ENCODE results near the gene ALK.

DNA sequence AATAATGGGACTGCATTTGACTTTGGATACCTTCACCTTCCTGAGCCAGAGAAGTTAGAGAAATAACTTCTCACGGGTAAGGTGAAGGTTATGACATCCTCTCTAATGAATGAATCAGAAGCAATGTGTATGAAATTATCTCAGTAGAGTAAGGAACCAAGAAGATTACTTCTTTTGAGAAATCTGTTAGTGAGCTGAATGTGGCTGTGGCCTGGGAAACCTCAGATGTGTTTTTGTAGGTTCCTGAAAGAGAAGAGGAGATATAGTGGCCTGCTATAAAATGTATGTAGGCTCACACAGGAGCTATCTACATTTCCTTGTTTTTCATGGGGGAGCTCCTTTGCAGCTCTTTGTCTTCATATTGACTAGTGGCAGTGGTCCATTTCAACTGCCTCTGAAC lies 543.6 kb downstream of the ALK start:
- TF ChIP-seq, protein P1, sequence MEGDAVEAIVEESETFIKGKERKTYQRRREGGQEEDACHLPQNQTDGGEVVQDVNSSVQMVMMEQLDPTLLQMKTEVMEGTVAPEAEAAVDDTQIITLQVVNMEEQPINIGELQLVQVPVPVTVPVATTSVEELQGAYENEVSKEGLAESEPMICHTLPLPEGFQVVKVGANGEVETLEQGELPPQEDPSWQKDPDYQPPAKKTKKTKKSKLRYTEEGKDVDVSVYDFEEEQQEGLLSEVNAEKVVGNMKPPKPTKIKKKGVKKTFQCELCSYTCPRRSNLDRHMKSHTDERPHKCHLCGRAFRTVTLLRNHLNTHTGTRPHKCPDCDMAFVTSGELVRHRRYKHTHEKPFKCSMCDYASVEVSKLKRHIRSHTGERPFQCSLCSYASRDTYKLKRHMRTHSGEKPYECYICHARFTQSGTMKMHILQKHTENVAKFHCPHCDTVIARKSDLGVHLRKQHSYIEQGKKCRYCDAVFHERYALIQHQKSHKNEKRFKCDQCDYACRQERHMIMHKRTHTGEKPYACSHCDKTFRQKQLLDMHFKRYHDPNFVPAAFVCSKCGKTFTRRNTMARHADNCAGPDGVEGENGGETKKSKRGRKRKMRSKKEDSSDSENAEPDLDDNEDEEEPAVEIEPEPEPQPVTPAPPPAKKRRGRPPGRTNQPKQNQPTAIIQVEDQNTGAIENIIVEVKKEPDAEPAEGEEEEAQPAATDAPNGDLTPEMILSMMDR (IDR thresholded peaks at IDR 0.05), result no peak
- TF ChIP-seq POLR2A (IDR thresholded peaks at IDR 0.05), result no peak
